ENCODE results near the gene CYB5D1. TPM values are rescaled to one million over a fixed set of nuclear protein-coding genes. Genes with fewer than 3 reads are reported as not detected.

CYB5D1 gene
- total and polyA plus RNA-seq, 3 experiments from 2014 or later = 3.1 to 17.6 (median 16.4) TPM

GRCh38 chr17:7910711-7911110 is 52.9 kb downstream of the CYB5D1 start:
- peaks cover 16 to 19% (median 19%) of the 10 kb centered on the region in 3 donors for H3K4me1 Mint-ChIP-seq
- H3K9me3 ChIP-seq (ENCODE audit: low read length) = no peaks in the 10 kb centered on the region
- no peaks in the 10 kb centered on the region for H3K9me3 Mint-ChIP-seq
- ChIA-PET CTCF (interaction anchor here (10.3 kb wide), 1 partner anchor 79 kb away, joined by 180 read pairs; no protein-coding TSS in a partner anchor), POLR2A (no interaction called here)
- peaks cover 53% of the 10 kb centered on the region for H3K36me3 ChIP-seq (ENCODE audit: insufficient read depth, low read length)
- H3K27ac Mint-ChIP-seq = peak overlapping the region in 3 of 8 donors; percentile 20 to 87 (median 32)
- DNase-seq = no peak
- H3K27me3 ChIP-seq (ENCODE audit: insufficient read depth, low read length, poor library complexity, severe bottlenecking) = no peaks in the 10 kb centered on the region
- H3K36me3 Mint-ChIP-seq = peaks cover 5 to 68% (median 9%) of the 10 kb centered on the region in 3 donors
- H3K4me1 ChIP-seq (ENCODE audit: insufficient read depth, low read length) = peaks cover 19% of the 10 kb centered on the region
- H3K27ac ChIP-seq (ENCODE audit: low read depth, low read length) = no peak overlapping the region
- H3K4me3 ChIP-seq (ENCODE audit: low read length) = no peak overlapping the region
- peaks cover 0 to 1% of the 10 kb centered on the region in 2 donors for H3K27me3 Mint-ChIP-seq
- H3K4me3 Mint-ChIP-seq = no peak overlapping the region

GRCh38 chr17:7911116-7911515 is 53.3 kb downstream of the CYB5D1 start:
- H3K9me3 ChIP-seq (ENCODE audit: low read length) = no peaks in the 10 kb centered on the region
- H3K27me3 ChIP-seq (ENCODE audit: insufficient read depth, low read length, poor library complexity, severe bottlenecking) = no peaks in the 10 kb centered on the region
- Mint-ChIP-seq H3K27me3 (peaks cover 0 to 1% of the 10 kb centered on the region in 2 donors), H3K4me1 (peaks cover 16 to 20% (median 19%) of the 10 kb centered on the region in 3 donors), H3K4me3 (no peak overlapping the region), H3K9me3 (no peaks in the 10 kb centered on the region), H3K27ac (peak overlapping the region in 2 of 8 donors; percentile 20 to 32), H3K36me3 (peaks cover 5 to 64% (median 9%) of the 10 kb centered on the region in 3 donors)
- H3K4me1 ChIP-seq (ENCODE audit: insufficient read depth, low read length) = peaks cover 20% of the 10 kb centered on the region
- no peak for DNase-seq
- peaks cover 49% of the 10 kb centered on the region for H3K36me3 ChIP-seq (ENCODE audit: insufficient read depth, low read length)
- ChIA-PET POLR2A (no interaction called here), CTCF (interaction anchor here (2.4 to 10.3 kb wide), 3 partner anchors 11 to 147 kb away, joined by 9 to 180 read pairs (median 11); no protein-coding TSS in a partner anchor)
- H3K27ac ChIP-seq (ENCODE audit: low read depth, low read length) = no peak overlapping the region
- no peak overlapping the region for H3K4me3 ChIP-seq (ENCODE audit: low read length)

Other genes starting within 250 kb of the CYB5D1 start
- gene FXR2, start 243.1 kb upstream of the CYB5D1 start, total RNA-seq = 10 to 100 TPM; 45.7 to 45.9 TPM
- gene FXR2, start 243.1 kb upstream of the CYB5D1 start, polyA plus RNA-seq = 20.4 TPM
- gene SAT2, start 230.2 kb upstream of the CYB5D1 start, total RNA-seq = 10 to 100 TPM; 18.4 to 21.6 TPM
- gene SAT2, start 230.2 kb upstream of the CYB5D1 start, polyA plus RNA-seq = 37.0 TPM
- gene SHBG, start 227.9 kb upstream of the CYB5D1 start, total RNA-seq = not detected
- gene SHBG, start 227.9 kb upstream of the CYB5D1 start, polyA plus RNA-seq = not detected
- gene ATP1B2, start 207.1 kb upstream of the CYB5D1 start, total RNA-seq = under 1 TPM; 0.40 to 0.53 TPM
- not detected for gene ATP1B2, start 207.1 kb upstream of the CYB5D1 start, polyA plus RNA-seq
- gene TP53, start 170.5 kb upstream of the CYB5D1 start, total RNA-seq = 100 to 1,000 TPM; 150 to 151 TPM
- 33.5 TPM for gene TP53, start 170.5 kb upstream of the CYB5D1 start, polyA plus RNA-seq
- 10 to 100 TPM; 29.1 to 31.3 TPM for gene WRAP53, start 169.5 kb upstream of the CYB5D1 start, total RNA-seq
- gene WRAP53, start 169.5 kb upstream of the CYB5D1 start, polyA plus RNA-seq = 16.6 TPM
- gene EFNB3, start 152.8 kb upstream of the CYB5D1 start, total RNA-seq = not detected
- not detected for gene EFNB3, start 152.8 kb upstream of the CYB5D1 start, polyA plus RNA-seq
- not detected for gene DNAH2, start 140.3 kb upstream of the CYB5D1 start, total RNA-seq
- gene DNAH2, start 140.3 kb upstream of the CYB5D1 start, polyA plus RNA-seq = not detected
- gene KDM6B, start 23.8 kb upstream of the CYB5D1 start, total RNA-seq = 10 to 100 TPM; 84.2 to 89.7 TPM
- gene KDM6B, start 23.8 kb upstream of the CYB5D1 start, polyA plus RNA-seq = 1.2 TPM
- gene TMEM88, start 2.9 kb upstream of the CYB5D1 start, total RNA-seq = 1 to 10 TPM; 5.3 to 5.5 TPM
- gene TMEM88, start 2.9 kb upstream of the CYB5D1 start, polyA plus RNA-seq = not detected
- gene NAA38, start 444 bp upstream of the CYB5D1 start, total RNA-seq = 10 to 100 TPM; 58.2 to 65.0 TPM
- gene NAA38, start 444 bp upstream of the CYB5D1 start, polyA plus RNA-seq = 162 TPM
- gene CHD3, start 30.8 kb downstream of the CYB5D1 start, total RNA-seq = 100 to 1,000 TPM; 116 to 123 TPM
- gene CHD3, start 30.8 kb downstream of the CYB5D1 start, polyA plus RNA-seq = 20.1 TPM
- gene RNF227, start 58.3 kb downstream of the CYB5D1 start, total RNA-seq = 1 to 10 TPM; 4.4 to 4.8 TPM
- gene RNF227, start 58.3 kb downstream of the CYB5D1 start, polyA plus RNA-seq = 3.3 TPM
- 1 to 10 TPM; 5.6 to 6.7 TPM for gene KCNAB3, start 71.9 kb downstream of the CYB5D1 start, total RNA-seq
- gene KCNAB3, start 71.9 kb downstream of the CYB5D1 start, polyA plus RNA-seq = not detected
- gene TRAPPC1, start 73.9 kb downstream of the CYB5D1 start, total RNA-seq = 100 to 1,000 TPM; 158 TPM
- gene TRAPPC1, start 73.9 kb downstream of the CYB5D1 start, polyA plus RNA-seq = 272 TPM
- 10 to 100 TPM; 44.3 to 46.8 TPM for gene CNTROB, start 74.2 kb downstream of the CYB5D1 start, total RNA-seq
- 12.0 TPM for gene CNTROB, start 74.2 kb downstream of the CYB5D1 start, polyA plus RNA-seq
- gene GUCY2D, start 144.6 kb downstream of the CYB5D1 start, total RNA-seq = not detected
- 0.22 TPM for gene GUCY2D, start 144.6 kb downstream of the CYB5D1 start, polyA plus RNA-seq
- not detected for gene ALOX15B, start 181.1 kb downstream of the CYB5D1 start, total RNA-seq
- not detected for gene ALOX15B, start 181.1 kb downstream of the CYB5D1 start, polyA plus RNA-seq
- gene ALOX12B, start 229.7 kb downstream of the CYB5D1 start, total RNA-seq = 1 to 10 TPM; 1.3 to 1.9 TPM
- not detected for gene ALOX12B, start 229.7 kb downstream of the CYB5D1 start, polyA plus RNA-seq

Data from CD8-positive, alpha-beta memory T cell (primary cell).